ENCODE measurements around the gene SECISBP2L. TPM values are rescaled to one million over a fixed set of nuclear protein-coding genes. Genes with fewer than 3 reads are reported as not detected.

Gene SECISBP2L
- total RNA-seq, 1 donor from 2014 or later = 44.0 TPM

GRCh38 chr15:49064281-49064653, 18.0 kb upstream of the SECISBP2L start:
- Histone ChIP-seq H3K4me1 (no peaks in the 10 kb centered on the region), H4K20me1 (ENCODE audit: low read depth) (no peaks in the 10 kb centered on the region), H3K27me3 (no peaks in the 10 kb centered on the region), H3K4me3 (no peak overlapping the region), H3K36me3 (no peaks in the 10 kb centered on the region), H3K4me2 (no peak overlapping the region), H3K9ac (no peak overlapping the region), H3K9me3 (ENCODE audit: low read depth) (no peaks in the 10 kb centered on the region), H3K79me2 (ENCODE audit: low read depth) (no peaks in the 10 kb centered on the region), H3K27ac (no peak overlapping the region), H2AFZ (replicated peaks) (peak overlapping the region; percentile 70), H3F3A (ENCODE audit: low read depth) (no peaks in the 10 kb centered on the region)
- Mint-ChIP-seq H3K4me3 (no peak overlapping the region), H3K4me1 (no peaks in the 10 kb centered on the region), H3K27ac (no peak overlapping the region), H3K9me3 (no peaks in the 10 kb centered on the region), H3K36me3 (no peaks in the 10 kb centered on the region), H3K27me3 (ENCODE audit: insufficient read depth, low read depth) (no peaks in the 10 kb centered on the region)
- no peak for DNase-seq (ENCODE audit: low spot score)
- TF ChIP-seq EZH2phosphoT487 (IDR thresholded peaks at IDR 0.05) = no peak

GRCh38 chr15:49063402-49064280, 17.4 kb upstream of the SECISBP2L start:
- Histone ChIP-seq H3K9ac (no peak overlapping the region), H3K4me1 (no peaks in the 10 kb centered on the region), H3K4me2 (no peak overlapping the region), H3K27ac (no peak overlapping the region), H3K79me2 (ENCODE audit: low read depth) (no peaks in the 10 kb centered on the region), H3K4me3 (no peak overlapping the region), H3F3A (ENCODE audit: low read depth) (no peaks in the 10 kb centered on the region), H3K36me3 (no peaks in the 10 kb centered on the region), H4K20me1 (ENCODE audit: low read depth) (no peaks in the 10 kb centered on the region), H3K9me3 (ENCODE audit: low read depth) (no peaks in the 10 kb centered on the region), H3K27me3 (no peaks in the 10 kb centered on the region), H2AFZ (replicated peaks) (peak overlapping the region; percentile 70)
- Mint-ChIP-seq H3K36me3 (no peaks in the 10 kb centered on the region), H3K4me1 (no peaks in the 10 kb centered on the region), H3K4me3 (no peak overlapping the region), H3K9me3 (no peaks in the 10 kb centered on the region), H3K27me3 (ENCODE audit: insufficient read depth, low read depth) (no peaks in the 10 kb centered on the region), H3K27ac (no peak overlapping the region)
- DNase-seq (ENCODE audit: low spot score) = peak; percentile 31
- TF ChIP-seq EZH2 (IDR thresholded peaks at IDR 0.05) = no peak
- no peak for TF ChIP-seq EZH2phosphoT487 (IDR thresholded peaks at IDR 0.05)
- TF ChIP-seq CTCF (IDR thresholded peaks at IDR 0.05) = no peak

GRCh38 chr15:49062900-49063299, 16.7 kb upstream of the SECISBP2L start:
- no peak for TF ChIP-seq EZH2phosphoT487 (IDR thresholded peaks at IDR 0.05)
- no peak for TF ChIP-seq EZH2 (IDR thresholded peaks at IDR 0.05)
- TF ChIP-seq CTCF (IDR thresholded peaks at IDR 0.05) = no peak
- Histone ChIP-seq H3K27me3 (no peaks in the 10 kb centered on the region), H3K9me3 (ENCODE audit: low read depth) (no peaks in the 10 kb centered on the region), H3K27ac (no peak overlapping the region), H4K20me1 (ENCODE audit: low read depth) (no peaks in the 10 kb centered on the region), H3K4me3 (no peak overlapping the region), H3K36me3 (no peaks in the 10 kb centered on the region), H3K9ac (no peak overlapping the region), H3K4me1 (no peaks in the 10 kb centered on the region), H3K4me2 (no peak overlapping the region), H2AFZ (replicated peaks) (peak overlapping the region; percentile 70), H3K79me2 (ENCODE audit: low read depth) (no peaks in the 10 kb centered on the region), H3F3A (ENCODE audit: low read depth) (no peaks in the 10 kb centered on the region)
- H3K4me3 Mint-ChIP-seq = no peak overlapping the region
- DNase-seq (ENCODE audit: low spot score) = no peak
- no peaks in the 10 kb centered on the region for H3K9me3 Mint-ChIP-seq
- H3K27ac Mint-ChIP-seq = no peak overlapping the region
- H3K36me3 Mint-ChIP-seq = no peaks in the 10 kb centered on the region
- H3K27me3 Mint-ChIP-seq (ENCODE audit: insufficient read depth, low read depth) = no peaks in the 10 kb centered on the region
- H3K4me1 Mint-ChIP-seq = no peaks in the 10 kb centered on the region

Measured in neural progenitor cell (in vitro differentiated cells).